Panc1 (cell line): ENCODE results near the gene KLRG1. TPM values are rescaled to one million over a fixed set of nuclear protein-coding genes. Genes with fewer than 3 reads are reported as not detected.

ENCODE experiments used
- ATAC-seq: fragments of 200-7000 bp; cut with Tn5 transposase; 2 replicates; pipeline ENCODE4 v1.9.1; 2020; ENCODE audit warnings: mild to moderate bottlenecking, moderate library complexity
- Bru-seq: library from RNA; stranded (reverse); fragments of 400-500 nt; gene quantifications from one replicate; lab custom pipeline; 2021; lab: Mats Ljungman, UMichigan
- BruChase-seq, 2 experiments: library from RNA; stranded (reverse); fragments of 400-500 nt; gene quantifications; one replicate each; lab custom pipeline; 2021; lab: Mats Ljungman, UMichigan
- BruUV-seq: library from RNA; stranded (reverse); fragments of 400-500 nt; replicated peaks from 2 replicates; lab custom pipeline; 2021; lab: Mats Ljungman, UMichigan
- CTCF ChIA-PET: fragments of 300-600 bp; sonication (Branson Sonifier 250); formaldehyde crosslinking; loops from one replicate; lab custom pipeline; 2022; ENCODE audit warnings: antibody characterized with exemption; lab: Charles Lee
- POLR2A ChIA-PET: fragments of 300-600 bp; sonication (Branson Sonifier 250); formaldehyde crosslinking; loops from one replicate; lab custom pipeline; 2022; ENCODE audit warnings: antibody characterized with exemption; lab: Charles Lee
- DNase-seq: peaks from one replicate; pipeline ENCODE4 v3.0.0-alpha.2; 2010; ENCODE audit warnings: low read depth, low spot score
- H3K27ac ChIP-seq: 2 replicates; pipeline ENCODE4 v1.5.1; 2011; ENCODE audit warnings: mild to moderate bottlenecking, low read length, inconsistent platforms
- H3K27me3 ChIP-seq: fragments of 200-500 bp; sonication (Bioruptor generic); 2 replicates; pipeline ENCODE4 v1.6.0; 2014; ENCODE audit warnings: low read length, inconsistent platforms; ENCODE audit not compliant: control insufficient read depth, insufficient read depth
- H3K36me3 ChIP-seq: fragments of 200-500 bp; sonication (Bioruptor generic); 2 replicates; pipeline ENCODE4 v1.5.1; 2014; ENCODE audit warnings: inconsistent platforms, mild to moderate bottlenecking, low read length, moderate library complexity; ENCODE audit not compliant: control insufficient read depth, insufficient read depth
- H3K4me1 ChIP-seq: 2 replicates; pipeline ENCODE4 v1.5.1; 2011; ENCODE audit warnings: inconsistent platforms, mild to moderate bottlenecking, low read length, moderate library complexity; ENCODE audit not compliant: control insufficient read depth, insufficient read depth
- H3K4me3 ChIP-seq, 2 experiments: 2 replicates each; pipeline ENCODE4 v1.5.1; 2011 to 2012; ENCODE audit warnings: low read depth in 2 of 2, low read length in 2 of 2, mild to moderate bottlenecking in 2 of 2, inconsistent platforms in 1 of 2, moderate library complexity in 1 of 2
- H3K9me3 ChIP-seq: fragments of 200-500 bp; sonication (Bioruptor generic); 2 replicates; pipeline ENCODE4 v1.5.1; 2014; ENCODE audit warnings: low read depth, mild to moderate bottlenecking, inconsistent platforms, low read length, moderate library complexity; ENCODE audit not compliant: control insufficient read depth, insufficient read depth
- CTCF ChIP-seq: fragments of 450-650 bp; IDR thresholded peaks from 2 replicates; pipeline ENCODE4 v1.5.1; 2017; ENCODE audit warnings: mild to moderate bottlenecking
- POLR2AphosphoS5 ChIP-seq: IDR thresholded peaks from 2 replicates; pipeline ENCODE4 v1.6.1; 2012; ENCODE audit warnings: mild to moderate bottlenecking, low read depth, low read length, moderate library complexity
- REST ChIP-seq, 2 experiments: IDR thresholded peaks; 2 replicates each; pipeline ENCODE4 v1.6.1; 2011 to 2012; ENCODE audit warnings: low read depth in 2 of 2, control low read depth in 1 of 2, low read length in 1 of 2, mild to moderate bottlenecking in 1 of 2, moderate library complexity in 1 of 2; ENCODE audit not compliant: insufficient read depth in 1 of 2
- SIN3A ChIP-seq: IDR thresholded peaks from 2 replicates; pipeline ENCODE4 v1.6.1; 2012; ENCODE audit warnings: low read depth, mild to moderate bottlenecking, low read length, moderate library complexity, borderline replicate concordance; ENCODE audit not compliant: insufficient read depth
- TCF7L2 ChIP-seq: IDR thresholded peaks from 2 replicates; pipeline ENCODE4 v1.6.1; 2011; ENCODE audit warnings: mild to moderate bottlenecking, low read depth, low read length, inconsistent platforms
- in situ Hi-C: cut with HindIII; loops from 2 replicates; pipeline ENCODE4 v1.10.0; 2016; ENCODE audit warnings: low sequenced_read_pairs, low pct_unique_long_range_greater_than_20kb
- intact Hi-C: fragments of 100-400 bp; cut with micrococcal nuclease; formaldehyde crosslinking; loops from one replicate; pipeline ENCODE4 v1.10.0; 2022; ENCODE audit not compliant: unreplicated experiment
- long read RNA-seq: library from polyadenylated mRNA; unstranded; transcript quantifications from one replicate; pipeline ENCODE4 v2.0.0, GENCODE V29; 2021; ENCODE audit not compliant: unreplicated experiment
- polyA plus RNA-seq: library from polyadenylated mRNA; unstranded; fragments of >200 nt; gene quantifications from one replicate; pipeline ENCODE4 v1.2.1, GENCODE V29; 2012; ENCODE audit warnings: missing spikeins; ENCODE audit not compliant: insufficient read length
- total RNA-seq: library from RNA; stranded (reverse); gene quantifications from one replicate; pipeline ENCODE4 v1.2.1, GENCODE V29; 2021; ENCODE audit not compliant: unreplicated experiment

KLRG1 gene
- total RNA-seq (0.69 TPM), Bru-seq, nascent RNA (percentile 29 among the genes with signal in this experiment), BruChase-seq, experiment 1, labeled RNA remaining after a 2-hour chase (percentile 32 among the genes with signal in this experiment), BruChase-seq, experiment 2, labeled RNA remaining after a 6-hour chase (percentile 32 among the genes with signal in this experiment)
- polyA plus RNA-seq, result 0.71 TPM
- long read RNA-seq, partial matches to known transcripts, result 0 of 1 reads
- long read RNA-seq, other reads (novel, unspliced or antisense), result 1 of 1 reads

GRCh38 chr12:8989413-8989812 lies at the start of gene KLRG1:
Gene KLRG1 (plus strand): TSS chr12:8989546. CDS start chr12:8989636, 90 bp downstream.
- intact Hi-C loops, result no loop called here
- Histone ChIP-seq H3K27me3 (no peaks in the 10 kb centered on the region), H3K27ac (no peak within 1 kb of the TSS), H3K4me1 (no peaks in the 10 kb centered on the region), H3K4me3 (no peak within 1 kb of the TSS), H3K36me3 (no peaks in the 10 kb centered on the region), H3K9me3 (no peaks in the 10 kb centered on the region)
- ATAC-seq (no peak), DNase-seq (no peak)
- ChIA-PET CTCF (no interaction called here), POLR2A (no interaction called here)
- BruUV-seq, result no TSS peak
- in situ Hi-C loops, result no loop called here
- no peak for TF ChIP-seq TCF7L2
- TF ChIP-seq CTCF, result no peak
- TF ChIP-seq POLR2AphosphoS5, result no peak
- TF ChIP-seq SIN3A, result no peak
- TF ChIP-seq REST (IDR thresholded peaks at IDR 0.05; ENCODE audit: insufficient read depth in 1 of 2, low read depth in 2 of 2, low read length in 1 of 2), result no peak

GRCh38 chr12:8941691-8942478 lies 47.5 kb upstream of the KLRG1 start:
- H3K27me3 ChIP-seq, result no peaks in the 10 kb centered on the region
- CTCF ChIA-PET, result no interaction called here

More at GRCh38 chr12:8941691-8942478, 47.5 kb upstream of the KLRG1 start:
- POLR2A ChIA-PET, result no interaction called here
- Histone ChIP-seq H3K27ac (no peak overlapping the region), H3K36me3 (peaks cover 17% of the 10 kb centered on the region), H3K4me3 (no peak overlapping the region), H3K9me3 (no peaks in the 10 kb centered on the region), H3K4me1 (no peaks in the 10 kb centered on the region; the same call in 1 of the 2 replicates)
- TF ChIP-seq SIN3A (no peak), CTCF (no peak), REST (IDR thresholded peaks at IDR 0.05; ENCODE audit: insufficient read depth in 1 of 2, low read depth in 2 of 2, low read length in 1 of 2) (no peak), TCF7L2 (no peak), POLR2AphosphoS5 (no peak)
- in situ Hi-C loops, result no loop called here
- intact Hi-C loops, result no loop called here
- no peak for ATAC-seq
- no TSS peak for BruUV-seq
- no peak for DNase-seq
